Ishikawa (cell line): ENCODE results near the gene RHBDD3.

ENCODE experiments used
- CEBPB ChIP-seq: IDR thresholded peaks from 2 replicates; pipeline ENCODE4 v1.6.1; 2012
- CREB1 ChIP-seq: IDR thresholded peaks from 2 replicates; pipeline ENCODE4 v1.6.1; 2012; ENCODE audit warnings: low read depth
- EGR1 ChIP-seq: IDR thresholded peaks from 2 replicates; pipeline ENCODE4 v1.6.1; 2012
- EP300 ChIP-seq: IDR thresholded peaks from 2 replicates; pipeline ENCODE4 v1.6.1; 2012; ENCODE audit warnings: borderline replicate concordance
- FOXM1 ChIP-seq: IDR thresholded peaks from 2 replicates; pipeline ENCODE4 v1.6.1; 2012; ENCODE audit warnings: low read depth, borderline replicate concordance
- MAX ChIP-seq: IDR thresholded peaks from 2 replicates; pipeline ENCODE4 v1.6.1; 2012
- RAD21 ChIP-seq: IDR thresholded peaks from 2 replicates; pipeline ENCODE4 v1.6.1; 2012; ENCODE audit warnings: low read depth
- REST ChIP-seq: IDR thresholded peaks from 2 replicates; pipeline ENCODE4 v1.6.1; 2012; ENCODE audit warnings: low read depth, mild to moderate bottlenecking
- TAF1 ChIP-seq: IDR thresholded peaks from 2 replicates; pipeline ENCODE4 v1.6.1; 2012; ENCODE audit warnings: low read depth, mild to moderate bottlenecking
- TCF12 ChIP-seq: IDR thresholded peaks from 2 replicates; pipeline ENCODE4 v1.6.1; 2012; ENCODE audit warnings: low read depth
- TEAD4 ChIP-seq: IDR thresholded peaks from 2 replicates; pipeline ENCODE4 v1.6.1; 2012
- USF1 ChIP-seq: IDR thresholded peaks from 2 replicates; pipeline ENCODE4 v1.6.1; 2012
- YY1 ChIP-seq: IDR thresholded peaks from 2 replicates; pipeline ENCODE4 v1.6.1; 2012; ENCODE audit warnings: low read depth
- ZBTB7A ChIP-seq: IDR thresholded peaks from 2 replicates; pipeline ENCODE4 v1.6.1; 2012; ENCODE audit warnings: low read depth

- TF ChIP-seq TCF12 = no peak
- TF ChIP-seq EP300 = no peak
- TF ChIP-seq TEAD4 = no peak
- TF ChIP-seq TAF1 = no peak
- no peak for TF ChIP-seq EGR1
- no peak for TF ChIP-seq MAX
- TF ChIP-seq RAD21 = no peak
- no peak for TF ChIP-seq REST
- no peak for TF ChIP-seq CREB1
- no peak for TF ChIP-seq YY1
- no peak for TF ChIP-seq FOXM1
- TF ChIP-seq CEBPB = no peak
- TF ChIP-seq USF1 = no peak
- TF ChIP-seq ZBTB7A = no peak
Observed at GRCh38 chr22:29302402-29302680, 34.6 kb upstream of the RHBDD3 start.
